Psoas muscle (tissue), 8 donors: ENCODE measurements around the gene MRPS14. TPM values are rescaled to one million over a fixed set of nuclear protein-coding genes. Genes with fewer than 3 reads are reported as not detected.

ENCODE experiments used
- ATAC-seq, 4 donors: fragments of 200-7000 bp; cut with Tn5 transposase; one replicate each; pipeline ENCODE4 v1.9.1; 2020; ENCODE audit warnings: moderate library complexity in 3 of 4, mild to moderate bottlenecking in 2 of 4
- DNase-seq, 2 donors: peaks; one replicate each; pipeline ENCODE4 v3.0.0-alpha.2; 2020
- H3K27ac ChIP-seq: fragments of 200-600 bp; one replicate; pipeline ENCODE4 v1.8.0; 2022
- H3K27me3 ChIP-seq, 3 donors: fragments of 200-600 bp in 1 of 3; one replicate each; pipeline versions ENCODE4 v1.6.1 to v1.8.0; 2013 to 2022; ENCODE audit warnings: low read length in 2 of 3, mild to moderate bottlenecking in 2 of 3, moderate library complexity in 1 of 3; ENCODE audit not compliant: insufficient read depth in 3 of 3
- H3K36me3 ChIP-seq, 2 donors: fragments of 200-600 bp in 1 of 2; one replicate each; pipeline versions ENCODE4 v1.6.1 to v1.8.0; 2013 to 2022; ENCODE audit warnings: low read depth in 1 of 2, mild to moderate bottlenecking in 1 of 2, moderate library complexity in 1 of 2; ENCODE audit not compliant: insufficient read depth in 1 of 2
- H3K4me1 ChIP-seq: fragments of 200-600 bp; one replicate; pipeline ENCODE4 v1.8.0; 2022
- H3K4me3 ChIP-seq: fragments of 200-600 bp; one replicate; pipeline ENCODE4 v1.8.0; 2022; ENCODE audit warnings: mild to moderate bottlenecking
- H3K9me3 ChIP-seq: fragments of 200-600 bp; one replicate; pipeline ENCODE4 v1.8.0; 2022
- CTCF ChIP-seq: fragments of 200-600 bp; IDR thresholded peaks from one replicate; pipeline ENCODE4 v1.8.0; 2022; ENCODE audit warnings: antibody characterized with exemption
- WGBS, 3 donors: extraction: QIAGEN DNeasy Blood & Tissue Kit; methylation state at CpG; one replicate each; pipeline versions ENCODE4 v1.1.6 to v1.1.7; 2013; 5-methylcytosine and 5-hydroxymethylcytosine counted together
- intact Hi-C, 2 donors: fragments of 100-400 bp; cut with DNase I; formaldehyde crosslinking; loops; one replicate each; pipeline versions ENCODE4 v1.11.0 to v1.14.2; 2022
- polyA plus RNA-seq, 3 donors: library from polyadenylated mRNA; stranded (reverse); fragments of 200-250 nt; gene quantifications; one replicate each; pipeline ENCODE4 v1.2.3, GENCODE V29; 2013
- total RNA-seq, 4 donors: library from RNA; stranded (reverse); fragmentation: NEBNext Ultra II Directional in 2 of 4; extraction: Animal tissue kit (Norgen Biotek cat#: 25700) in 2 of 4; gene quantifications; one replicate each; pipeline versions ENCODE4 v1.2.1 to v1.2.4, GENCODE V29; 2021 to 2023
- donor health status: healthy with polysubstance abuse.
- donor health status: DM: no; HTN: no; CAD: no; lungs with moderate emphysema.
- donor health status: Bipolar disorder and iron deficiency.
- donor health status: healthy.
- donor health status: DM: yes; HTN: yes; CAD: no.
- donor health status: DM: no; HTN: no; CAD: no.
- donor health status: DM: no; HTN: no; CAD: no.
- donor health status: DM: yes; HTN: yes; CAD: no.

The MRPS14 gene
- total and polyA plus RNA-seq, 7 donors: 21.6 to 40.7 (median 26.0) TPM

GRCh38 chr1:175042650-175043049, 19.4 kb upstream of the MRPS14 start:
- DNase-seq (no peak), ATAC-seq (no peak)
- 66 to 76% (median 70%) methylated on average over 3 of the region's 3 CpGs for WGBS, 3 donors
- no peaks in the 10 kb centered on the region for H3K4me1 ChIP-seq
- TF ChIP-seq CTCF: no peak
- peaks cover 0 to 4% (median 3%) of the 10 kb centered on the region in 3 donors for H3K27me3 ChIP-seq
- no peaks in the 10 kb centered on the region for H3K36me3 ChIP-seq
- no peaks in the 10 kb centered on the region for H3K9me3 ChIP-seq
- no peak overlapping the region for H3K27ac ChIP-seq
- H3K4me3 ChIP-seq: no peak overlapping the region
- intact Hi-C loops: no loop called here

- 49 to 64% (median 59%) methylated on average over 4 of the region's 4 CpGs for WGBS, 3 donors
- TF ChIP-seq CTCF: no peak
- Histone ChIP-seq H3K4me3 (no peak overlapping the region), H3K4me1 (no peaks in the 10 kb centered on the region), H3K9me3 (no peaks in the 10 kb centered on the region), H3K27me3 (peaks cover 0 to 4% (median 3%) of the 10 kb centered on the region in 3 donors), H3K36me3 (no peaks in the 10 kb centered on the region), H3K27ac (no peak overlapping the region)
- intact Hi-C loops: no loop called here
- ATAC-seq (no peak), DNase-seq (no peak)
Observed at GRCh38 chr1:175040324-175040879, 17.2 kb upstream of the MRPS14 start.

GRCh38 chr1:175037416-175037815, 14.2 kb upstream of the MRPS14 start:
- intact Hi-C loops: loop anchor here in 1 of 2 donors (10.0 kb wide), 1 partner anchor 287 kb away; no protein-coding TSS in a partner anchor
- TF ChIP-seq CTCF: no peak
- H3K4me3 ChIP-seq: no peak overlapping the region
- H3K36me3 ChIP-seq: no peaks in the 10 kb centered on the region
- H3K9me3 ChIP-seq: no peaks in the 10 kb centered on the region
- H3K27ac ChIP-seq: no peak overlapping the region
- no peaks in the 10 kb centered on the region for H3K27me3 ChIP-seq
- ATAC-seq (no peak), DNase-seq (no peak)
- H3K4me1 ChIP-seq: no peaks in the 10 kb centered on the region
- WGBS, 3 donors: 52 to 66% (median 55%) methylated on average over 7 of the region's 7 CpGs

GRCh38 chr1:175036476-175036875, 13.3 kb upstream of the MRPS14 start:
- Histone ChIP-seq H3K9me3 (no peaks in the 10 kb centered on the region), H3K4me3 (no peak overlapping the region), H3K27me3 (no peaks in the 10 kb centered on the region), H3K4me1 (no peaks in the 10 kb centered on the region), H3K27ac (no peak overlapping the region), H3K36me3 (no peaks in the 10 kb centered on the region)
- WGBS, 3 donors: 60 to 69% (median 66%) methylated on average over 3 of the region's 3 CpGs
- TF ChIP-seq CTCF: no peak
- intact Hi-C loops: loop anchor here in 1 of 2 donors (10.0 kb wide), 1 partner anchor 288 kb away; no protein-coding TSS in a partner anchor
- ATAC-seq: no peak
- no peak for DNase-seq

GRCh38 chr1:175035865-175036264, 12.6 kb upstream of the MRPS14 start:
- ATAC-seq: no peak
- Histone ChIP-seq H3K27ac (no peak overlapping the region), H3K4me3 (no peak overlapping the region), H3K9me3 (no peaks in the 10 kb centered on the region), H3K27me3 (no peaks in the 10 kb centered on the region), H3K4me1 (no peaks in the 10 kb centered on the region), H3K36me3 (no peaks in the 10 kb centered on the region)
- TF ChIP-seq CTCF: no peak
- intact Hi-C loops: loop anchor here in 1 of 2 donors (10.0 kb wide), 1 partner anchor 289 kb away; no protein-coding TSS in a partner anchor
- DNase-seq: no peak
- whole genome bisulfite sequencing, 3 donors: 84 to 94% (median 92%) methylated on average over 6 of the region's 6 CpGs
